ENCODE results near the gene ANO8.
A peak's percentile ranks its signal among the peaks of the same experiment; 100 is the strongest.

Gene ANO8

DNA sequence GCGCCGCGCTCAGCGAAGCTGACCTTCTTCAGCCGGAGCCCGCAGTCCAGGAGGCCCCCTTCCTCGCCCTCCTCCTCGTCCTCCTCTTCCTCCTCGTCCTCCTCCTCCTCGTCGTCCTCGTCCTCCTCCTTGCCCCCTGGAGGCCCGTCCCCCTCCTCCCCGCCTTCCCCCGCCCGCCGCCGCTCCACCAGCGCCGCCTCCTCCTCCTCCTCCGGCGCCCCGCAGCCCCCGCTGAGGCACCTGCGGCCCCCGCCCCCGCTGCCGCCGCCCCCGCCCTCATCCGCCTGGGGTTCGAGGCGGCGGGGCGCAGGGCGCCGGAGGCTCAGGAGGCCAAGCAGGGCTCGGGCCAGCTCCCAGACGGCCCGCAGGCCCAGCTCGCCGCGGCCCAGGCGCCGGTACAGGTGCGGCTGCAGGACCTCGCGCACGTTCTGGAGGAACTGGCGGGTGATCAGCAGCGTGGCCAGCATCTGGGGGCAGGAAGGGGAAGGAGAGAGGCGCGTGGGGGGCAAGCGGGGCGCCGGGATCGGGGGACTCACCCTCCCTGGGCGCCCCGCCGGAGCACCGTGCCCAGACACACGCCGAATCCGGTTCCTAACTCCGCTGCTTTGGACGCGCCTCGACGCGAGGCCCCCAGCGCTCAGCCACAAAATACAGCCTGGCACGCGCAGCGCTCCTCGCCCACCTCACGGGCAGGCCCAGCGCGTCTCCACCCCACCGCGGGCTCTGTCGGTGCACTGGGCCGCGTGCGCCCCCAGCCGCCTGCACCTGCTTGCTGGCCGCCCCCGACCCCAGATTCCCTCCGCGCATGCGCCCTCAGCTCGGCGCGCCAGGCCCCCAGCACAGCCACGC lies 5.9 kb downstream of the ANO8 start:
- DNase-seq (ENCODE audit: low read depth in 3 of 3, low spot score in 1 of 3) = no peak

DNA sequence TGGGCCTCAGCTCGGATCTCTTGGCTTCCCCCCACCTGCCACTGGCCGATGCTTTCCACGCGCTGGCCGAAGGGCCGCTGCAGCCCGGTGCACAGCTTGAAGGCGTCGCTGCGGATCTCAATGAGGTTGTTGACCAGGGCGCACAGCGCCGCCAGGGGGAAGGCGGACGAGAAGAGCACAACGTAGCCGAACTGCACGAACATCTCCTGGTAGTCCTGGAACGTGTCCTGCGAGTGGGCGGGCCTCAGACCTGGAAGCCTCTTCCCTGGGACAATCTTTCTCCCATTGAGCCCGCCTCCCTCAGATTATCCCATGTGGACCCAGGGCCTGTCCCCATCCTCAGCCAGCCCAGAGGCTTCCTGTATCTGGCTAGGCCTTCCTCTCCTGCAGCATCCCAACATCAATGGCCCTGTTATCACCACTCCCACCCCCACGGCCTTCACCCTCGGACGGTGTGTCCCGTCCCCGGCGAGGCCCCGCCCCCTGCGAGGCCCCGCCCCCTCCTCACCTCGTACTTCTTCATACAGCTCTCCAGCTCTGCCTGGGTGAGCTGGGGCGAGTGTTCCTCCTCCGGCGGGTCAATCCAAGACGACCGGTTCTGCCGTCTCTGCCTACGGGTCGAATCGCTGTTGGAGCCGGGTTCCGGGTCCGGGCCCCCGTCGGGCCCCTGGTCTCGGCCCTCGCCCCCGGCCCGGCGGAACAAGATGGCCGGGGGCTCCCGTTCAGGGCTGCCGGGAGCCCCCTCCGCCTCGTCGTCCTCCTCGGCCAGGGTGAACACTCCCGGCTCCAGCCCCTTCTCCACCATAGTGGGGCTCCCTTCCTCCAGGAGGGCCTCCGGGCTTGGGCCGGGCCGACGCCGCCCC lies 6.8 kb downstream of the ANO8 start:
- DNase-seq (ENCODE audit: low read depth in 3 of 3, low spot score in 1 of 3) = peak in 1 of 3 donors; percentile 51

DNA sequence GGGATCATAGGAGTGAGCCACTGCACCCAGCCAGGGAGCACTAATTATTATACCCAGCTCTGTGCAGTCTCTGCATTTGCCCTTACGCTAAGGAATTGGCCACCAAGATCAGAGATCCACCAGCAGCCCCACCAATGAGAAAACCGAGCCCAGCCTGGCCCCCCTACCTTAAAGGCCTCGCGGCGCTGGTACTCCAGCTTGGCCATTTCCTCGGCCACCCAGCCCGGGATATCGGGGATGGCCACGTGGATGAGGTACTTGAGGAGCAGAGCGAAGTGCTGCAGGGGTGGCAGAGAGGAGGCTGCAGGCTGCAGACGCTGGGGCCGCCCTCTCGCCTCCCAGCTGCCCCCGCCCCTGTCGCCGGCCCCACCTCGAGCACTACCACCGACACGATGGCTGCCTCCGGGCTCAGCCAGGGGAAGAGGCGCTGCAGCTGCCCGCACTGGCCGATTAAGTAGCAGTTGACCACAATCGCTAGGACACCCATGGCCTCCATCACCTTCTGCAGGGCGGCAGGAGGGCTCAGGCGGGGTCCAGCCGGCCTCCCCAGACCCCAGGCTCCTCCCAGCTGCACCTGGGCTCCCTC lies 7.5 kb downstream of the ANO8 start:
- no peak for DNase-seq (ENCODE audit: low read depth in 3 of 3, low spot score in 1 of 3)

DNA sequence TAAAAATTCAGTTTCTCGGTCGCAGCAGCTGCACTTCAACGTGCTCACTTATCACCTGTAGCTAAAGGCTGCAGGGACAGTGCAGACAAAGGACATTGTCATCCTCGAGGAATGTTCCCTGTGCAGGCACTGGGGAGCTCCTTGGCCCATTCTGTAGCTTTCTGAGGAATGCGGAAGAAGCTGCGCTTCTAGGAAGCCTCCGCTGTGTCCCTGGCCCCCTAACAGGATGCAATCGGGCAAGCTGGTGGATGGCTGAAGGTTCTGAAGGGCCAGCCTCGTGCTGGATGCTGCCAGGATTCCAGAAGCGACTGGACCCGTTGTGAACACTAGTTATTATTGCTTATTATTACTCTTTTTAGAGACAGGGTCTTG lies 8.1 kb downstream of the ANO8 start:
- DNase-seq (ENCODE audit: low read depth in 3 of 3, low spot score in 1 of 3) = no peak

DNA sequence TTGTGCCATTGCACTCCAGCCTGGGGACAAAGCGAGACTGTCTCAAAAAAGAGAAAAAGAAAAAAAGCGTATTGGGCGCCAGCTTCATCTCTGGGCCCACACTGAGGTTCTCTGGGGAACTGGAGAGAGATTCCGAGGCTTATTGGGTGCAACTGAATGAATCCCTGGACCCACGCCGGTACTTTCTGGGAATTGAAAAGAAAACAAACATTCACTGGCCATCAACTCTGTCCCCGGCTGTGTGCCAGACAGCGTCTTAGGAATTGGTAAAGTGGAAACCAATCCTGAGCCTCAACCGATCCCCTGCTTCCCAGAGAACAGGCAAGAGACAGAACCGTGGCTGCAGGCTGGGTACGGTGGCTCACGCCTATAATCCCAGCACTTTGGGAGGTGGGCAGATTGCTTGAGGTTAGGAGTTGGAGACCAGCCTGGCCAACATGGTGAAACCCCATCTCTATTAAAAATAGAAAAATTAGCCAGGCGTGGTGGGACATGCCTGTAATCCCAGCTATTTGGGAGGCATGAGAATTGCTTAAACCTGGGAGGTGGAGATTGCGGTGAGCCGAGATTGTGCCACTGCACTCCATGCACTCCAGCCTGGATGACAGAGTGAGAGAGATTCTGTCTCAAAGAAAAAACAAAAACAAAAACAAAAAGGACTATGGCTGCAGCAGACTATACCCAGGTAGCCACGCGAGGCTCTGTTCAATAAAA lies 8.6 kb downstream of the ANO8 start:
- no peak for DNase-seq (ENCODE audit: low read depth in 3 of 3, low spot score in 1 of 3)

DNA sequence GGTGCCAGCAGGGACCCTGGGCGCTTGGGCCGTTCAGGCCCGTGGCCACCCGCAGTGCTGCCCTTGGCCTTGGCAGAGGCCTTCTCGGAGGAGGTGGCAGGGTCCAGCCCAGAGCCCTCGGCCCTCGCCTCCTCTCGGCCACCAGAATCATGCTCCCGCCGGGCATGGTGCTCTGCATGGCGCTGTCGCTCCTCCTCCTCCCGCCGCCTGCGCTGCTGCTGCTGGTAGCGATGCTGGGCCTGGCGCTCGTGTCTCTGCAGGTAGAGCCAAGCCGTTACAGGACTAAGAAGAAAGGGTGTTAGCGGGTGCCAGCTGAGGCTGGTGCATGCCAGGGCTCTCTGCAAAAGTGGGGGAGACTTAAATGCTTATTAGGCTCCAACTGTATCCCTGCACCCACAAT lies 9.5 kb downstream of the ANO8 start:
- no peak for DNase-seq (ENCODE audit: low read depth in 3 of 3, low spot score in 1 of 3)

DNA sequence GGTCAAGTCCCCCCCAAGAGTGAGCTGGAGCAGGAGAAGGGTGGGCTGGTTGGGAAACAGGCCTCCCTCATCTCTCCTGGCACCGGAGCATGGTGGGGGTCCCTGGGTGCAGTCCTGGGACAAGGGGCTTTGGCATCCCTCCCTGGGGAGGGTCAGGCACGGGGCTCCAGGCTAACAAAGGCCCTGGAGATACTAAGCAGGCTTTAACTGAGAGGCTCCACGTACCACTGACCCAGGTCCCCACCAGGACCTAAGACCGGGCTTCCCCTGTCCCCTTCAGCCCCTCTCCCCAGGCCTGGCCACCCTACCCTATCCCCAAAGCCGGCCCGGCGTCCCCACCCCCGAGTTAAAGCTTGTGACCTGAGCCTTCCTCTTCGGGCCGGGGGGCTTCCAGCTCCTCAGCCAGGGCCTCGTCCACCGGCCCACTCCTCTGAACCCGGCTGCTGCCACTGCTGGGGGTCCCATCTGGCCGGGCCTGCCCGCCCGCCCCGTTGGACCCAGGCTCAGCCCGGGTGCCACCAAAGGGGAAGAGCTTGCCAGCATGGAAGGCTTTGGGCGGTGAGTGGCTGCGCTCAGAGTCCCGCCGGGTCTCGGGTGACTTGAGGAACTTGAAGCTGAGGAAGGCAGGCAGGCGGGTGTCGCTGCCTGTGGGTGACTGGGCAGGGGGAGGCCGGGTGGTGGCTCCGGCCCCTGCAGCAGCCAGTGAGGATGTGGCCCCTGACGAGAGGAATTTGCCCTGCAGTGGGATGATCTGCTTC lies 10.1 kb downstream of the ANO8 start:
- DNase-seq (ENCODE audit: low read depth in 3 of 3, low spot score in 1 of 3) = no peak

DNA sequence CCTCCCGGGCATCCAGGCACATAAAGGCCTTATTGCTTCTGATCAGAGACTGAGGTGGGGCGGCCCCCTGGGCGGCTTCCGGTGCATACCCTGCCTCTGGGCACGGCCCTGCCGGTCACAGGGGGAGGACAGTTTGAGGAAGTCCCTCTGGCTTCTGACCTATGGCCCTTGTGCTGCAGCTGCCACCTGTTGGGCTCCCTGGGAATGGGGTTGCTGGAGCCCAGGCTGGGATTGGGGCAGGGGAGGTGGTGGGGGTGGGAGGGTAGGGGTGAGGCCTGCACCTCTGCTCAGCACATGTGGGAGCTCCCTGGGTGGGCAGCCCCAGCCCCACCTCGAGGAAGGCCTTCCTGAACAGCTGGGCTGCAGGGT lies 10.7 kb downstream of the ANO8 start:
- DNase-seq (ENCODE audit: low read depth in 3 of 3, low spot score in 1 of 3) = no peak

DNA sequence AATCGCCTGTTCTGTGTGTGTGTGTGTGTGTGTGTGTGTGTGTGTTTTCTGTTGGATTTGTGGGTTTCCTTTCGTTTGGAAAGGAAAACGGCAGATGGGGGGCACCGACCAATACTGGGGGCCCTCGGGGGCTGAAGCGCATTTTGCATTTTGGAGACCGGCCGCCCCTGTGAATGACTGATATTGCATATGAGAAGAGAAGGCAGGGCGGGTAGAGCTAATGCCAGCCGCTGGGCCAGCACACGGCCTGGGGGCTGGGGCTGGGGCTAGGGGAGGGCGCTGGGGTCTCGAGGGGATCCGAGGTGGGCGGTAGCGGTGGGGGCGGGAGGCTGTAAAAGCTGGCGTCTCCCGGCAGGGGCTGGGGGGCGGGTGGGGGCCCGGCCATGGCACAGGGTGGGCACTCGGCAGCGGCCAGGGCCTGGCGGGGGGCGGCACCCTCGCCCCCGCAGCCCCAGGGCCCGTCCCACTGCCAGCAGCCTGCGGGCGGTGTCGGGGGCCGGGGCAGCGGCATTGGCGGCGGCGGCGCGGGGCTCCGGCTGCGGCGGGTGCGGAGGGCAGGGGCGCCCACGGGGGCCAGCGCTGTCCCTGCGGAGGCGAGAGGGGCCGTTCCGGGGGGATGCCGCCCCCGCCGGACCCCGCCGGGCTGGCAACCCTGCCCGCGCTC lies 11.2 kb downstream of the ANO8 start:
- DNase-seq (ENCODE audit: low read depth in 3 of 3, low spot score in 1 of 3) = no peak

DNA sequence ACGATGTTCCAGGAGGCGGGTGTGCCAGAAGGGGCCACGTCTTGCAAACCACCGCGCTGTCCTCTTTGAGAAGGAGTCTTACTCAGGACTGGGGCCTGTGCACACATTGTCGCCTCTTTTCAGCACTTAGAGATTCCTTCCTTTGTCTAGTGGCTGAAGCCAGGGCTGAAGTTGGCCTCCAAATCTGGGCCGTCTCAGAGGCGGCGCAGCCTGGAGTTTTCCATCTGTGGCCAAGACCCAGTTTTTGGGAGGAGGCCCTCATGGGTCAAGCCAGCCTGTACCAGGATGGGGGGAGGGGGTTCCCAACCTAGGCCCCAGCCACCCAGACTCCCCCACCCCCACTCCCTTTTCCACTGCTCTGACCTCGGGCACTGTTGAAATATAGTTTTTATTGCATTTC lies 11.8 kb downstream of the ANO8 start:
- no peak for DNase-seq (ENCODE audit: low read depth in 3 of 3, low spot score in 1 of 3)

DNA sequence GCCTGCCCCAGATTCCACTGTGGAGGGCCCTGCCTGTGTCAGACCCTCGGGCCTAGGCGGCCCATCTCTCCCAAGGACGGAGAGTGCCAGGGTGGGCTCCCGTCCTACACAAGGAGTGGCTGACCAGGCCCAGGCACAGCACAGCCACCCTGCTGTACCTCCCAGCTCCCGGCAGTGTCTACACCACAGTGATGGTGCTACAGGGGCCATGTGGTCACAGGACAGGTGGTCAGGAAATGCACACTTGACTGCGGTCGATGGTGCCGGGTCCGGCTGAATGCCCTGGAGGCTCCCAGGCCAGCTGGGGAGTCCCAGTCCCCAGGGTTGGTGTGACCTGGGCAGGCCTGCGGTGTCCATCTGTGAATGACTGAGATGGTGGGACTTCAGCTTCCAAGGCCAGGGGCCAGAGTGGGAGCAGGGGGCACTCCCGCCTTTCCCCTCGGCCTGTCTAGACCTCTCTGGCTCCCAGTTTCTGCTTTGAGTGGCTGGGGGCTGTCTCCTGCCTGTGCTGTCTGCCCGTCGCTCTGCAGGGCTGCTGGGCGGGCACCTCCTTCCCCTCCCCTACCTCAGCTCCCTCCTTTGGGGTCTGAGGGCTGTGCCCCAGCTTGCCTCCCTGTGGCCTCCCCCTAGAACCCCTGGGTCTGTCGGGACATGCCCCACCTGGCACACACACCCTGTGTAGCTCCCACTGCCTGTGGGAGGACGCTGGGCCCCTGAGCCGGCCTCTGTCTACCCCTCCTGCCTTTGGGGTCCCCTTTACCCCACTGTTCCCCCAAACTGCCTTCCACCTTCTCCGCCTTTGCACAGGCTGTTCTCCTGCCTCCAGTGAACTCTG lies 12.8 kb downstream of the ANO8 start:
- no peak for DNase-seq (ENCODE audit: low read depth in 3 of 3, low spot score in 1 of 3)

DNA sequence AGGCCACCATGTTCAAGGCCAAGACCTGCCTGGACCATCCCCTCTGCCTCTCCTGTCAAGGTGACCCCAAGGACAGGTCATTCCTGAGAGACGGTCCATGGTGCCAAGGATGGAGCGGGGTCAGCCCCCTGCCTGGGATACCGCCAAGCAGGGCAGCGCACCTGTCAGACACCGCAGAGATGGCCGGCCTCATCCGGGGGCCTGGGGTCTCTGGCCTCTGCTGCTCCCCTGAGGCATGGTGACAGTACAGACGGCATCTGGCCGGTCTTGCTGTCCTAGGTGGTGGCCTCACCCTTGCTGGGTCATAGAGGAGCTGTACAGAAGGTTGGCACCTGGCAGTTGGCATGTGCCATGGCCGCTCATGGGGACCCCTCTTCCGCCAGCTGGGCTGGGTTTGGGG lies 14.2 kb downstream of the ANO8 start:
- DNase-seq (ENCODE audit: low read depth in 3 of 3, low spot score in 1 of 3) = no peak

DNA sequence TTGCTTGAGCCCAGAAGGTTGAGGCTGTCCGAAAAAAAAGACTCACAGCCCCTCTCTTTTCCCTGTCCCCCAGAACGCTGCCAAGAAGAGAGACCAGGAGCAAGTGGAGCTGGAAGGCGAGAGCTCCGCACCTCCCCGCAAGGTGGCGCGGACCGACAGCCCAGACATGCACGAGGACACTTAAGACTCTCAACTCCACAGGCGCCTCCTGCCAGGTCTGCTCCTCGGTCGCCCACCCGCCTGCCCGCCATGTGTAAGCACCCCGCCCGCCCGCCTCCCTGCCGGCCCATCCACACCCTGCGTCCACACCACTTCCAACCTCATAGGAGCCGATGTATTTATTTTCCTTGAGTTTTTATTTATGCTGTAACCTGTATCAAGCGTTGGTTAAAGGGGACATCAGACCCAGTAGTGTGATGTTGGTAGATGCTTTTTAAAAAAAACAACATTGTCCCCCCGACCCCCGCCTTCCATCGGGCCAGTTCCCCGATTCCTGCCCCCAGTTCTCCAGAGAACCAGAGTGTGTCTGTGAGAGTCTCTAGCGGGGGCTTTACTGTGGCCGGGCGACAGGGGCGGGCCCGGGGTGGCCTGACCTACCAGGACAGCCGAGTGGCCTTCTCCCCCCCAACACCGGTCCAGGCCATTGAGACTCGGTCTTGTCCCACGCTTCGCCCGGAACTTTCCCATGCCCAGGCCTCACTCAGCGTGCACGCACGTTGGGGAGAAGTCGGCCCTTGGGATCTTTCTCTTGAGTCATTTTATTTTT lies 15.0 kb downstream of the ANO8 start:
- no peak for DNase-seq (ENCODE audit: low read depth in 3 of 3, low spot score in 1 of 3)

DNA sequence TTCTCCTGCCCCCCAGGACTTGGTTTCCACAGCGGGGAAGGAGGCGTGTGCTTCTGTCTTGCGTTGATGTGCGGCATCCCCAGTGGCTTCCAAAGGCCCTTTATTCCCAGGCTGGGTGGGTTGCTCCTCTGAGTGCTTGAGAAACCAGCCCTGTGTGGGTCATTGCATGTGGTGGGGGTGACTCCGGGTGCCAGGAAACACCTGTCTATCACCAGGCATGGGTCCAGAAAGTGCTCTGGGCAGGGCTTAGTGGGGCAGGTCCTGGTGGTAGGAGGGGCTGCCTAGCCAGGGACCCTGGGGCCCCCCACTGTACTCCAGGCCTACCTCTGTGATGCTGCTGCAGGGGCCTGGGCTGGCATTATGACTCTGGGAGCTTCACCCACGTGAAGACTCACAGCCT lies 15.7 kb downstream of the ANO8 start:
- no peak for DNase-seq (ENCODE audit: low read depth in 3 of 3, low spot score in 1 of 3)

DNA sequence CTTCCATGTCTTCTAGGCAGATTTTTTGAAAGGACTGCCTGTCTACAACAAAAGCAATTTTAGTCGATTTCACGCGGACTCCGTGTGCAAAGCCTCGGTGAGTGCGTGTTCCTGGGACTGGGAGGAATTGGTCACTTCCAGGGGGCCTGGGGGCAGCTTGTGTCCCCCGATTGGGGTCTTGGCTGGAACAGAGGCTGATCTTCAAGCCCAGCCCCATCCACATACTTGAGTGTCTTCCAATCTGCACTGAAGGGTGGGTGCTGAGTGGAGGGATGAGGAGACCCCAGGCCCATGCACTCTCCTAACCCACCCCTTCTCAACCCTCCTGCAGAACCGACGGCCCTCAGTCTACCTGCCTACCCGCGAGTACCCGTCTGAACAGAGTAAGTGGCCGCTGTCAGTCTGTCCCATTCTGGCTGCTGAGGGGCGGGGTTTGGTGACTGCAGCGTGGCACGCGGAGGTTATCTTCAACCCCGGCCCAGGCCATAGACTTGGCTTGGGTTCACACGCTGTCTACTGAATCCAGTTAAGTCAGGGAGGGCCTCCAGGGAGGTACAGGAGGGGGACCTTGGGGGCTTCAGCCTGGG lies 20.6 kb downstream of the ANO8 start:
- no peak for DNase-seq (ENCODE audit: low read depth in 3 of 3, low spot score in 1 of 3)

DNA sequence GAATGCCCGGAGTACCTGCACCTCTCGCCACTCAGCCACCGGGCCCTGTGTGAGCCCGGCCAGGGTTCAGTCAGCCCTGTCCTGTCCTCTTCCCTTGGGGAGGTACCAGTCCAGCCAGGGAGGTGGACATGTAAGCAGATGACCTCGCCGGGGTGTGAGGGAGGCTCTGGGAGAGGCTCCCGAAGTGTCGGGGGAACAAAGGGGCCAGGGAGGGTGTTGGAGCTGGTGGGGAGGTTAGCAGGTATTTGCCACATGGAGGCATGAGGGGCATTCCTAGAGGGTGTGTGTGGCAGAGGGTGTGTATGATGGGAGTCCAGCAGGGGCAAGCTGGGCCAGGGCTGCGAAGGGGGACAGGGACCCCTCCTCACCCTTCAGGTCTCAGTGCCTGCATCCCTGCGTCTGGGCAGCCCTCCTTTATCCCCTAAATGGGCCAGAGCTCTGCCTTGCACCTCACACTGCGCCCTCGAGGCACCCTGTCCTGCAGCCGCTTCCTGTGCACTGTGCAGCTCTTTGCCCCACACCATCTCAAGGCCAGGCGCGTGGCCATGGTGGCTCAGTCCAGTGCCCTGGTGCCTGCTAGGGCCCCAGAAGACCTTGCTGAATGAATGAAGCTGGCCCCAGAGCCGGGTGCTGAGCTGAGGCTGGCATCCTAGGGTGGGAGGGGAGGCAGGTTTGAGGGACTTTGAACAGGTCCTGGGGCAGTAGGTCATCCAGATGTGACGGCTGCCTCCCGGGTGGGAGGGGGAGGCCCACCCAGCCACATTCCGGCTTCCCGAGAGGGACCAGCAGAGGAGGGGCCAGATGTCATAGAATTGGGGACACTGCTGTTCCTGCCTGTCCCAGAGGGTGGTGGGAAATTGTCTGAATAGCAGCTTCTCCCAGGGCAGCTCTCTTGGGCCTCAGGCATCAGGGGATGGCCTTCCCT lies 22.2 kb downstream of the ANO8 start:
- DNase-seq (ENCODE audit: low read depth in 3 of 3, low spot score in 1 of 3) = no peak

All from stimulated activated CD4-positive, alpha-beta T cell treated with anti-CD3 and anti-CD28 coated beads, TNF-alpha, amount 100 ng/mL, for 1 hour (primary cell).